ENCODE results near the gene C9orf43.

DNA sequence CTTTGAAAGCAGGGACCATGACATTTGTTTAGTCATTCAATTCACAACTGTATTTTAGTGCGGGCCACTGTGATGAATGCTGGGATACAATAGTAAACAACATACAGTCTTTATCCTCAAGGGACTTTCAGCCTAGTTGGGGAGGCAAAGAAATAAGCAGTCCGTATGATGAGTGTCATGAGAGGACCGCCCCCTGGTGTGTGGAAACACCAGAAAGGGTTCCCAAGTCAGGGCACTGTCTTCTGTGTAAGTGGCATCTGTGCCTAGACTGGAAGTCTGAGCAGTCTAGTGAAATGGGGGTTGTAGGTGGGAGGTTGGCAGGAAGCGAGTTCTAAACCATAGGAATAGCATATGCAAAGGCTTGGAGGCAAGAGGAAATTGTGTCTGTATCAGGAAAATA lies 6.8 kb downstream of the C9orf43 start:
- TF ChIP-seq, protein P1, sequence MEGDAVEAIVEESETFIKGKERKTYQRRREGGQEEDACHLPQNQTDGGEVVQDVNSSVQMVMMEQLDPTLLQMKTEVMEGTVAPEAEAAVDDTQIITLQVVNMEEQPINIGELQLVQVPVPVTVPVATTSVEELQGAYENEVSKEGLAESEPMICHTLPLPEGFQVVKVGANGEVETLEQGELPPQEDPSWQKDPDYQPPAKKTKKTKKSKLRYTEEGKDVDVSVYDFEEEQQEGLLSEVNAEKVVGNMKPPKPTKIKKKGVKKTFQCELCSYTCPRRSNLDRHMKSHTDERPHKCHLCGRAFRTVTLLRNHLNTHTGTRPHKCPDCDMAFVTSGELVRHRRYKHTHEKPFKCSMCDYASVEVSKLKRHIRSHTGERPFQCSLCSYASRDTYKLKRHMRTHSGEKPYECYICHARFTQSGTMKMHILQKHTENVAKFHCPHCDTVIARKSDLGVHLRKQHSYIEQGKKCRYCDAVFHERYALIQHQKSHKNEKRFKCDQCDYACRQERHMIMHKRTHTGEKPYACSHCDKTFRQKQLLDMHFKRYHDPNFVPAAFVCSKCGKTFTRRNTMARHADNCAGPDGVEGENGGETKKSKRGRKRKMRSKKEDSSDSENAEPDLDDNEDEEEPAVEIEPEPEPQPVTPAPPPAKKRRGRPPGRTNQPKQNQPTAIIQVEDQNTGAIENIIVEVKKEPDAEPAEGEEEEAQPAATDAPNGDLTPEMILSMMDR (IDR thresholded peaks at IDR 0.05) = no peak
- no peak for TF ChIP-seq MAX (CRISPR knock-in tag; IDR thresholded peaks at IDR 0.05)
